ENCODE measurements around the gene GSTM3. TPM values are rescaled to one million over a fixed set of nuclear protein-coding genes. Genes with fewer than 3 reads are reported as not detected.

Gene GSTM3
- total and polyA plus RNA-seq, 2 experiments from 2014 or later: 30.0 to 75.2 TPM

DNA sequence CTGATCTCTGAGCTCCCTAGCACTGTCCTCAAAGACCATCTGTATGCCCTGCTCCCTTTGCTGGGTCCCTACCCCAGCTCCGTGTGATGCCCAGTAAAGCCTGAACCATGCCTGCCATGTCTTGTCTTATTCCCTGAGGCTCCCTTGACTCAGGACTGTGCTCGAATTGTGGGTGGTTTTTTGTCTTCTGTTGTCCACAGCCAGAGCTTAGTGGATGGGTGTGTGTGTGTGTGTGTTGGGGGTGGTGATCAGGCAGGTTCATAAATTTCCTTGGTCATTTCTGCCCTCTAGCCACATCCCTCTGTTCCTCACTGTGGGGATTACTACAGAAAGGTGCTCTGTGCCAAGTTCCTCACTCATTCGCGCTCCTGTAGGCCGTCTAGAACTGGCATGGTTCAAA lies 23.1 kb downstream of the GSTM3 start:
- Histone ChIP-seq H3F3A (ENCODE audit: insufficient read depth) (peaks cover 19% of the 10 kb centered on the region), H3K9me2 (ENCODE audit: insufficient read depth) (no peaks in the 10 kb centered on the region), H3K27me3 (replicated peaks; ENCODE audit: insufficient read depth) (no peaks in the 10 kb centered on the region), H3K4me1 (ENCODE audit: insufficient read depth) (peaks cover 16% of the 10 kb centered on the region), H3K79me2 (ENCODE audit: insufficient read depth) (no peaks in the 10 kb centered on the region), H3K9me3 (ENCODE audit: low read depth) (no peaks in the 10 kb centered on the region), H3K4me2 (ENCODE audit: unreplicated experiment) (no peak overlapping the region), H4K20me1 (ENCODE audit: insufficient read depth) (no peaks in the 10 kb centered on the region), H3K9ac (no peak overlapping the region), H3K4me3 (no peak overlapping the region), H2AFZ (no peak overlapping the region), H3K27ac (no peak overlapping the region), H3K36me3 (ENCODE audit: low read depth) (no peaks in the 10 kb centered on the region)
- 95 to 96% methylated on average over 5 of the region's 5 CpGs for whole genome bisulfite sequencing, 2 experiments (ENCODE audit: low coverage in 1 of 2, low lambda C conversion rate in 2 of 2, missing lambda C conversion rate in 2 of 2)
- no peak for DNase-seq
- TF ChIP-seq EZH2 (IDR thresholded peaks at IDR 0.05; ENCODE audit: insufficient read depth, poor library complexity, severe bottlenecking) (no peak), EZH2phosphoT487 (IDR thresholded peaks at IDR 0.05; ENCODE audit: insufficient read depth, low read depth) (no peak)
- in situ Hi-C loops (cut with MboI): no loop called here

DNA sequence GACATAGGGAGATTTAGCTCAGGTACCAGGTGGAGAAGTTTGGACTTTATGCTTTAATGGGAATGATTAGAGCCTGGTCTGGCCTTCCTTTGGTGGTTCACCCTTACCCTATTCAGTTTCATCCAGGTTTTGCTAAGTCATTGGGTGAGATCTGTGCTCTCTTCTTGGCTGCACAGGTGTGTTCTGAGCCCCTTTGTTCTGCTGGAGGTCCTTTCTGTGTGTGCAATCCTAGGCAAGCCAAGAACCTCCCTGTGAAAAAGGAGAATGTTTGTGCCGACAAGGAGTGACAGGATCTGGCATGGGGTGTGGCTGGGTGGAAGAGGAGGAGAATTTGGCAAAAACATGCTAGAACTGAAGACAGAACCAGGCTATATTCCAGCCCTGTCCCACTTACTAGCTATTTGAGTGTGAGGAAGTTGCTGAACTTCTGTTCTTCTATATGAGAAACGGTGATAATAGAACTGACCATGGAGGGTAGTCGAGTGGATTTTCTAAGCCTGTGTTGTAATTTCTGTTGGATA lies 24.2 kb downstream of the GSTM3 start:
- H3K4me3 ChIP-seq: no peak overlapping the region
- H4K20me1 ChIP-seq (ENCODE audit: insufficient read depth): no peaks in the 10 kb centered on the region
- peaks cover 19% of the 10 kb centered on the region for H3F3A ChIP-seq (ENCODE audit: insufficient read depth)
- no peaks in the 10 kb centered on the region for H3K9me3 ChIP-seq (ENCODE audit: low read depth)
- H3K27ac ChIP-seq: no peak overlapping the region
- whole genome bisulfite sequencing, 2 experiments (ENCODE audit: low coverage in 1 of 2, low lambda C conversion rate in 2 of 2, missing lambda C conversion rate in 2 of 2): 20 to 25% methylated on average over 3 of the region's 3 CpGs
- no peak overlapping the region for H2AFZ ChIP-seq
- no peak for DNase-seq
- H3K9me2 ChIP-seq (ENCODE audit: insufficient read depth): no peaks in the 10 kb centered on the region
- in situ Hi-C loops (cut with MboI): no loop called here
- TF ChIP-seq EZH2phosphoT487 (IDR thresholded peaks at IDR 0.05; ENCODE audit: insufficient read depth, low read depth) (no peak), EZH2 (IDR thresholded peaks at IDR 0.05; ENCODE audit: insufficient read depth, poor library complexity, severe bottlenecking) (no peak)
- H3K9ac ChIP-seq: no peak overlapping the region
- no peaks in the 10 kb centered on the region for H3K27me3 ChIP-seq (replicated peaks; ENCODE audit: insufficient read depth)
- no peak overlapping the region for H3K4me2 ChIP-seq (ENCODE audit: unreplicated experiment)
- no peaks in the 10 kb centered on the region for H3K79me2 ChIP-seq (ENCODE audit: insufficient read depth)
- peaks cover 16% of the 10 kb centered on the region for H3K4me1 ChIP-seq (ENCODE audit: insufficient read depth)
- H3K36me3 ChIP-seq (ENCODE audit: low read depth): no peaks in the 10 kb centered on the region

GRCh38 chr1:109716121-109716520 lies 24.7 kb downstream of the GSTM3 start:
- no peak overlapping the region for H3K4me3 ChIP-seq
- H3K4me1 ChIP-seq (ENCODE audit: insufficient read depth): peaks cover 16% of the 10 kb centered on the region
- H4K20me1 ChIP-seq (ENCODE audit: insufficient read depth): no peaks in the 10 kb centered on the region
- in situ Hi-C loops (cut with MboI): no loop called here
- peaks cover 19% of the 10 kb centered on the region for H3F3A ChIP-seq (ENCODE audit: insufficient read depth)
- no peak overlapping the region for H3K9ac ChIP-seq
- H3K9me3 ChIP-seq (ENCODE audit: low read depth): no peaks in the 10 kb centered on the region
- H3K27me3 ChIP-seq (replicated peaks; ENCODE audit: insufficient read depth): no peaks in the 10 kb centered on the region
- H3K79me2 ChIP-seq (ENCODE audit: insufficient read depth): no peaks in the 10 kb centered on the region
- 49 to 62% methylated on average over 3 of the region's 3 CpGs for WGBS, 2 experiments (ENCODE audit: low coverage in 1 of 2, low lambda C conversion rate in 2 of 2, missing lambda C conversion rate in 2 of 2)
- no peaks in the 10 kb centered on the region for H3K9me2 ChIP-seq (ENCODE audit: insufficient read depth)
- H3K27ac ChIP-seq: no peak overlapping the region
- H2AFZ ChIP-seq: no peak overlapping the region
- H3K4me2 ChIP-seq (ENCODE audit: unreplicated experiment): no peak overlapping the region
- no peak for DNase-seq
- TF ChIP-seq EZH2phosphoT487 (IDR thresholded peaks at IDR 0.05; ENCODE audit: insufficient read depth, low read depth): no peak
- no peak for TF ChIP-seq EZH2 (IDR thresholded peaks at IDR 0.05; ENCODE audit: insufficient read depth, poor library complexity, severe bottlenecking)
- H3K36me3 ChIP-seq (ENCODE audit: low read depth): no peaks in the 10 kb centered on the region

DNA sequence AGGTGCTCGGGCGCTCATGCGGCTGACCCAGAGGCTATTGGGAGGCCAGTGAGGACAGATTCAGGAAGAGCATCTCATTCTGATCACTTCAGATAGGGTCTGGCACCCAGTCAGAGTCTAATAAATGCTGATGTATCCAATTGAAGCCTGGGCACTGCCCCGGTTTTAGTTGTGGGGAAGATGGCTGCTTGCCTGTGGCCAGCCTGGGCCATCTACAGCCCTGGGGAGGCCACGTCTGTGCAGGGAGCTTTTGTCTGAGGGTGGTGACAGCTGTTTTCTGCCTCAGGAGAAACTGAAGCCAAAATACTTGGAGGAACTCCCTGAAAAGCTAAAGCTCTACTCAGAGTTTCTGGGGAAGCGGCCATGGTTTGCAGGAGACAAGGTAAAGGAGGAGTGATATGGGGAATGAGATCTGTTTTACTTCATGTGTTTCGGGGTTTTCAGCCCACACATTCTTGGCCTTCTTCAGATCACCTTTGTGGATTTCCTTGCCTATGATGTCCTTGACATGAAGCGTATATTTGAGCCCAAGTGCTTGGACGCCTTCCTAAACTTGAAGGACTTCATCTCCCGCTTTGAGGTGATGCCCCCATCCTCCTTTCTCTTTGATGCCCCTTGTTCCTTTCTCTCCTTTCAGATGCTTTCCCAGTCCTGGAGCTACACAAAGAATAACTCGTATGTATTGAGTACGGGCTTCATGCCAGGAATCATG lies 26.0 kb downstream of the GSTM3 start:
- Histone ChIP-seq H3K4me3 (no peak overlapping the region), H3K9me3 (ENCODE audit: low read depth) (no peaks in the 10 kb centered on the region), H3K4me1 (ENCODE audit: insufficient read depth) (peaks cover 13% of the 10 kb centered on the region), H3K4me2 (ENCODE audit: unreplicated experiment) (no peak overlapping the region), H3K27ac (no peak overlapping the region), H4K20me1 (ENCODE audit: insufficient read depth) (no peaks in the 10 kb centered on the region), H3K79me2 (ENCODE audit: insufficient read depth) (no peaks in the 10 kb centered on the region), H3K27me3 (replicated peaks; ENCODE audit: insufficient read depth) (no peaks in the 10 kb centered on the region), H3K9ac (no peak overlapping the region), H3K9me2 (ENCODE audit: insufficient read depth) (no peaks in the 10 kb centered on the region), H2AFZ (no peak overlapping the region), H3K36me3 (ENCODE audit: low read depth) (no peaks in the 10 kb centered on the region), H3F3A (ENCODE audit: insufficient read depth) (peaks cover 17% of the 10 kb centered on the region)
- in situ Hi-C loops (cut with MboI): no loop called here
- TF ChIP-seq EZH2phosphoT487 (IDR thresholded peaks at IDR 0.05; ENCODE audit: insufficient read depth, low read depth) (no peak), EZH2 (IDR thresholded peaks at IDR 0.05; ENCODE audit: insufficient read depth, poor library complexity, severe bottlenecking) (no peak)
- 80 to 83% methylated on average over 12 of the region's 12 CpGs for WGBS, 2 experiments (ENCODE audit: low coverage in 1 of 2, low lambda C conversion rate in 2 of 2, missing lambda C conversion rate in 2 of 2)
- DNase-seq: no peak
